HEK293 (cell line): ENCODE results near the gene LINS1.

Experiments used
- MYNN ChIP-seq: fragments of 450-650 bp; formaldehyde crosslinking; IDR thresholded peaks from 2 replicates; pipeline ENCODE4 v1.5.1; 2016; ENCODE audit warnings: missing biosample characterization, missing genetic modification characterization, borderline replicate concordance
- ZFP37 ChIP-seq: fragments of 450-650 bp; formaldehyde crosslinking; IDR thresholded peaks from 2 replicates; pipeline ENCODE4 v1.5.1; 2016; ENCODE audit warnings: missing biosample characterization, missing genetic modification characterization
- ZNF274 ChIP-seq, 2 experiments: fragments of 200-500 bp in 1 of 2; fragments of 450-650 bp in 1 of 2; sonication (Bioruptor generic) in 1 of 2; formaldehyde crosslinking in 1 of 2; IDR thresholded peaks; 2 replicates each; pipeline versions ENCODE4 v1.5.1 to v1.6.1; 2014 to 2016; ENCODE audit warnings: borderline replicate concordance in 1 of 2, inconsistent platforms in 1 of 2, low read length in 1 of 2, missing biosample characterization in 1 of 2, missing genetic modification characterization in 1 of 2
- ZNF777 ChIP-seq: fragments of 450-650 bp; formaldehyde crosslinking; IDR thresholded peaks from 2 replicates; pipeline ENCODE4 v1.5.1; 2017; ENCODE audit warnings: missing biosample characterization, missing genetic modification characterization, borderline replicate concordance
- TF ChIP-seq, protein P1 (sequence below): fragments of 450-650 bp; formaldehyde crosslinking; IDR thresholded peaks from 2 replicates; pipeline ENCODE4 v1.5.1; 2016; ENCODE audit warnings: missing biosample characterization, missing genetic modification characterization
- TF ChIP-seq, protein P2 (sequence below): fragments of 450-650 bp; formaldehyde crosslinking; IDR thresholded peaks from 2 replicates; pipeline ENCODE4 v1.5.1; 2016; ENCODE audit warnings: missing biosample characterization, missing genetic modification characterization, borderline replicate concordance
- TF ChIP-seq, protein P3 (sequence below): fragments of 450-650 bp; formaldehyde crosslinking; conservative IDR thresholded peaks from 2 replicates; pipeline ENCODE4 v1.5.1; 2016; ENCODE audit warnings: low read depth, missing biosample characterization, missing genetic modification characterization
- TF ChIP-seq, protein P4 (sequence below): fragments of 450-650 bp; formaldehyde crosslinking; IDR thresholded peaks from 2 replicates; pipeline ENCODE4 v1.5.1; 2016; ENCODE audit warnings: missing biosample characterization, missing genetic modification characterization

DNA sequence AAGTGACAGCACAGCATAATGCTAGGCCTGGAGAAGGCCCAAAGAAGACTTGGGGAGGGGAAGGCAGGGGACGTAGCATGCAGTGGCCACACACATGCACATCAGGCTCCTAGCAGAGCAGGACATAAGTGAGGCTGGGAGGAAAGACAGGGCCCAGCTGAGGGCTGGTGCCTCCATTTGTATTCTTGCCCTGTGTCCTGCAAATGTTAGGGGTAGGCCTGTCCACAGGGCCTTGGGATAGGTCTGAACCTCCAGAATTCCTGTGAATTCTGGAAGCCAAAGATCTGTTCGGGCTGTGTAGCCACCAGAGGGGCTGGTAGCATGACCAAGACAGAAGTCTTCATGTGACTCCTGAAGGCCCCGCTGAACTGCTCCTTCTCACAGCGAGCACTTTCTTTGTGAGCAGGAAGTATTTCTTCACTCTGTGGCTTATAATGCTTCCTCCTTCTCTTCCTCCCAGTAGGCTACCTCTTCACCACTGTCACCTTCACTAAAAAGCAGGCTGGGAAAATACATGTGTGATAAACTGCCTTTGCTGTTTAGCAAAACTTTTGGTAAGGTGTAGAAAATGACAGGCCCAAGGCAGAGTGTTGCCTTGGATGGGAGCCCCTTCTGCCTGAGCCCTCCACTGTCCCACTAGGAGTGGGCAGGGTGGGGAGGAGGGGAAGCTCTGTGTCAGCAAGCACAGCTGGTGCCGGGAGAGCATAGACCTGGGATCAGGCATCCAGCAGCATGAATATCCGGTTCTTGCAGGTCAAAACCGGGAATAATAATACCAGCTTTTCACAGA lies 81.7 kb downstream of the LINS1 start:
- TF ChIP-seq, protein P1, sequence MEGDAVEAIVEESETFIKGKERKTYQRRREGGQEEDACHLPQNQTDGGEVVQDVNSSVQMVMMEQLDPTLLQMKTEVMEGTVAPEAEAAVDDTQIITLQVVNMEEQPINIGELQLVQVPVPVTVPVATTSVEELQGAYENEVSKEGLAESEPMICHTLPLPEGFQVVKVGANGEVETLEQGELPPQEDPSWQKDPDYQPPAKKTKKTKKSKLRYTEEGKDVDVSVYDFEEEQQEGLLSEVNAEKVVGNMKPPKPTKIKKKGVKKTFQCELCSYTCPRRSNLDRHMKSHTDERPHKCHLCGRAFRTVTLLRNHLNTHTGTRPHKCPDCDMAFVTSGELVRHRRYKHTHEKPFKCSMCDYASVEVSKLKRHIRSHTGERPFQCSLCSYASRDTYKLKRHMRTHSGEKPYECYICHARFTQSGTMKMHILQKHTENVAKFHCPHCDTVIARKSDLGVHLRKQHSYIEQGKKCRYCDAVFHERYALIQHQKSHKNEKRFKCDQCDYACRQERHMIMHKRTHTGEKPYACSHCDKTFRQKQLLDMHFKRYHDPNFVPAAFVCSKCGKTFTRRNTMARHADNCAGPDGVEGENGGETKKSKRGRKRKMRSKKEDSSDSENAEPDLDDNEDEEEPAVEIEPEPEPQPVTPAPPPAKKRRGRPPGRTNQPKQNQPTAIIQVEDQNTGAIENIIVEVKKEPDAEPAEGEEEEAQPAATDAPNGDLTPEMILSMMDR (tag by site-specific recombination), result no peak
- no peak for TF ChIP-seq ZNF777
- TF ChIP-seq, protein P2, sequence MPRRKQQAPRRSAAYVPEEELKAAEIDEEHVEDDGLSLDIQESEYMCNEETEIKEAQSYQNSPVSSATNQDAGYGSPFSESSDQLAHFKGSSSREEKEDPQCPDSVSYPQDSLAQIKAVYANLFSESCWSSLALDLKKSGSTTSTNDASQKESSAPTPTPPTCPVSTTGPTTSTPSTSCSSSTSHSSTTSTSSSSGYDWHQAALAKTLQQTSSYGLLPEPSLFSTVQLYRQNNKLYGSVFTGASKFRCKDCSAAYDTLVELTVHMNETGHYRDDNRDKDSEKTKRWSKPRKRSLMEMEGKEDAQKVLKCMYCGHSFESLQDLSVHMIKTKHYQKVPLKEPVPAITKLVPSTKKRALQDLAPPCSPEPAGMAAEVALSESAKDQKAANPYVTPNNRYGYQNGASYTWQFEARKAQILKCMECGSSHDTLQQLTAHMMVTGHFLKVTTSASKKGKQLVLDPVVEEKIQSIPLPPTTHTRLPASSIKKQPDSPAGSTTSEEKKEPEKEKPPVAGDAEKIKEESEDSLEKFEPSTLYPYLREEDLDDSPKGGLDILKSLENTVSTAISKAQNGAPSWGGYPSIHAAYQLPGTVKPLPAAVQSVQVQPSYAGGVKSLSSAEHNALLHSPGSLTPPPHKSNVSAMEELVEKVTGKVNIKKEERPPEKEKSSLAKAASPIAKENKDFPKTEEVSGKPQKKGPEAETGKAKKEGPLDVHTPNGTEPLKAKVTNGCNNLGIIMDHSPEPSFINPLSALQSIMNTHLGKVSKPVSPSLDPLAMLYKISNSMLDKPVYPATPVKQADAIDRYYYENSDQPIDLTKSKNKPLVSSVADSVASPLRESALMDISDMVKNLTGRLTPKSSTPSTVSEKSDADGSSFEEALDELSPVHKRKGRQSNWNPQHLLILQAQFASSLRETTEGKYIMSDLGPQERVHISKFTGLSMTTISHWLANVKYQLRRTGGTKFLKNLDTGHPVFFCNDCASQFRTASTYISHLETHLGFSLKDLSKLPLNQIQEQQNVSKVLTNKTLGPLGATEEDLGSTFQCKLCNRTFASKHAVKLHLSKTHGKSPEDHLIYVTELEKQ (tag by site-specific recombination), result no peak
- TF ChIP-seq MYNN (tag by site-specific recombination), result no peak
- TF ChIP-seq ZFP37, result no peak
- TF ChIP-seq, protein P3, sequence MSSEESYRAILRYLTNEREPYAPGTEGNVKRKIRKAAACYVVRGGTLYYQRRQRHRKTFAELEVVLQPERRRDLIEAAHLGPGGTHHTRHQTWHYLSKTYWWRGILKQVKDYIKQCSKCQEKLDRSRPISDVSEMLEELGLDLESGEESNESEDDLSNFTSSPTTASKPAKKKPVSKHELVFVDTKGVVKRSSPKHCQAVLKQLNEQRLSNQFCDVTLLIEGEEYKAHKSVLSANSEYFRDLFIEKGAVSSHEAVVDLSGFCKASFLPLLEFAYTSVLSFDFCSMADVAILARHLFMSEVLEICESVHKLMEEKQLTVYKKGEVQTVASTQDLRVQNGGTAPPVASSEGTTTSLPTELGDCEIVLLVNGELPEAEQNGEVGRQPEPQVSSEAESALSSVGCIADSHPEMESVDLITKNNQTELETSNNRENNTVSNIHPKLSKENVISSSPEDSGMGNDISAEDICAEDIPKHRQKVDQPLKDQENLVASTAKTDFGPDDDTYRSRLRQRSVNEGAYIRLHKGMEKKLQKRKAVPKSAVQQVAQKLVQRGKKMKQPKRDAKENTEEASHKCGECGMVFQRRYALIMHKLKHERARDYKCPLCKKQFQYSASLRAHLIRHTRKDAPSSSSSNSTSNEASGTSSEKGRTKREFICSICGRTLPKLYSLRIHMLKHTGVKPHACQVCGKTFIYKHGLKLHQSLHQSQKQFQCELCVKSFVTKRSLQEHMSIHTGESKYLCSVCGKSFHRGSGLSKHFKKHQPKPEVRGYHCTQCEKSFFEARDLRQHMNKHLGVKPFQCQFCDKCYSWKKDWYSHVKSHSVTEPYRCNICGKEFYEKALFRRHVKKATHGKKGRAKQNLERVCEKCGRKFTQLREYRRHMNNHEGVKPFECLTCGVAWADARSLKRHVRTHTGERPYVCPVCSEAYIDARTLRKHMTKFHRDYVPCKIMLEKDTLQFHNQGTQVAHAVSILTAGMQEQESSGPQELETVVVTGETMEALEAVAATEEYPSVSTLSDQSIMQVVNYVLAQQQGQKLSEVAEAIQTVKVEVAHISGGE (tag by site-specific recombination), result no peak
- TF ChIP-seq, protein P4, sequence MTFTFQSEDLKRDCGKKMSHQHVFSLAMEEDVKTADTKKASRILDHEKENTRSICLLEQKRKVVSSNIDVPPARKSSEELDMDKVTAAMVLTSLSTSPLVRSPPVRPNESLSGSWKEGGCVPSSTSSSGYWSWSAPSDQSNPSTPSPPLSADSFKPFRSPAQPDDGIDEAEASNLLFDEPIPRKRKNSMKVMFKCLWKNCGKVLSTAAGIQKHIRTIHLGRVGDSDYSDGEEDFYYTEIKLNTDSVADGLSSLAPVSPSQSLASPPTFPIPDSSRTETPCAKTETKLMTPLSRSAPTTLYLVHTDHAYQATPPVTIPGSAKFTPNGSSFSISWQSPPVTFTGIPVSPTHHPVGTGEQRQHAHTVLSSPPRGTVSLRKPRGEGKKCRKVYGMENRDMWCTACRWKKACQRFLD (tag by site-specific recombination), result no peak
- TF ChIP-seq ZNF274 (IDR thresholded peaks at IDR 0.05; ENCODE audit: low read length), result no peak
- TF ChIP-seq ZNF274 (tag by site-specific recombination; IDR thresholded peaks at IDR 0.05; ENCODE audit: borderline replicate concordance), result no peak
